ENCODE measurements around the gene C10orf88. TPM values are rescaled to one million over a fixed set of nuclear protein-coding genes. Genes with fewer than 3 reads are reported as not detected.

Gene C10orf88
- total and polyA plus RNA-seq, 9 of the 15 experiments (the other 6 are each of a cell fraction or from before 2014, with no cell fraction given), result 2.5 to 9.6 (median 7.5) TPM

DNA sequence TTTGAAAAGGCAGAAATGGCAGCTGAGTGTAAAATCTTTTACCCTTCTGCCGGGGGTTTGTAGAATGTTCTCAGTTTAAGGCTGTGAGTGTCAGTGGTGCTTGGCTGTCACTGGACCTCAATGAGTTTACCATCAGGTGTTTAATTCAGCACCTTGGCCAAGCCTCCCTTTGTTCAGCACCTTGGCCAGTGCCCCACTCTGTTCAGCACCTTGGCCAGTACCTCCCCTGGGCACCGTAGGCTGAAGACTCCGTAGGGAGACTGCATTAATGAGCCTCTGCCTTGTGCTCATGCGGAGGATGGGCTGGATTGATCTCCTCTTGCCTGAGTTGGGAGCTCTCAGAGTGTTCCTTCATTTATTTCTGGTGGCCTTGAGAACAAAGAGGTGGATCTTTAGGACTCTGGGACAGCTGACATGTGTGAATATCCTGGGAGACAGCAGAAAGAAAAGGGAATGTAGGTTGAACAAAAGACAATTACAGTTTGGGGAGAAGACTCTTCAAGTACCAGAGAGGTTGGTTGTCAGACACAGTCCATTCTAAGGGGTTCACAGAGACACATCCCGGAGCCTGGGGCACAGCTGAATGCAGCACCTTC lies 42.0 kb downstream of the C10orf88 start (continued):
- TF ChIP-seq, protein P1, sequence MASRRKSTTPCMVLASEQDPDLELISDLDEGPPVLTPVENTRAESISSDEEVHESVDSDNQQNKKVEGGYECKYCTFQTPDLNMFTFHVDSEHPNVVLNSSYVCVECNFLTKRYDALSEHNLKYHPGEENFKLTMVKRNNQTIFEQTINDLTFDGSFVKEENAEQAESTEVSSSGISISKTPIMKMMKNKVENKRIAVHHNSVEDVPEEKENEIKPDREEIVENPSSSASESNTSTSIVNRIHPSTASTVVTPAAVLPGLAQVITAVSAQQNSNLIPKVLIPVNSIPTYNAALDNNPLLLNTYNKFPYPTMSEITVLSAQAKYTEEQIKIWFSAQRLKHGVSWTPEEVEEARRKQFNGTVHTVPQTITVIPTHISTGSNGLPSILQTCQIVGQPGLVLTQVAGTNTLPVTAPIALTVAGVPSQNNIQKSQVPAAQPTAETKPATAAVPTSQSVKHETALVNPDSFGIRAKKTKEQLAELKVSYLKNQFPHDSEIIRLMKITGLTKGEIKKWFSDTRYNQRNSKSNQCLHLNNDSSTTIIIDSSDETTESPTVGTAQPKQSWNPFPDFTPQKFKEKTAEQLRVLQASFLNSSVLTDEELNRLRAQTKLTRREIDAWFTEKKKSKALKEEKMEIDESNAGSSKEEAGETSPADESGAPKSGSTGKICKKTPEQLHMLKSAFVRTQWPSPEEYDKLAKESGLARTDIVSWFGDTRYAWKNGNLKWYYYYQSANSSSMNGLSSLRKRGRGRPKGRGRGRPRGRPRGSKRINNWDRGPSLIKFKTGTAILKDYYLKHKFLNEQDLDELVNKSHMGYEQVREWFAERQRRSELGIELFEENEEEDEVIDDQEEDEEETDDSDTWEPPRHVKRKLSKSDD (conservative IDR thresholded peaks at IDR 0.05; ENCODE audit: low read length), result no peak
- TF ChIP-seq RBM15 (IDR thresholded peaks at IDR 0.05; ENCODE audit: insufficient read depth, low read length), result no peak
- TF ChIP-seq, protein P2, sequence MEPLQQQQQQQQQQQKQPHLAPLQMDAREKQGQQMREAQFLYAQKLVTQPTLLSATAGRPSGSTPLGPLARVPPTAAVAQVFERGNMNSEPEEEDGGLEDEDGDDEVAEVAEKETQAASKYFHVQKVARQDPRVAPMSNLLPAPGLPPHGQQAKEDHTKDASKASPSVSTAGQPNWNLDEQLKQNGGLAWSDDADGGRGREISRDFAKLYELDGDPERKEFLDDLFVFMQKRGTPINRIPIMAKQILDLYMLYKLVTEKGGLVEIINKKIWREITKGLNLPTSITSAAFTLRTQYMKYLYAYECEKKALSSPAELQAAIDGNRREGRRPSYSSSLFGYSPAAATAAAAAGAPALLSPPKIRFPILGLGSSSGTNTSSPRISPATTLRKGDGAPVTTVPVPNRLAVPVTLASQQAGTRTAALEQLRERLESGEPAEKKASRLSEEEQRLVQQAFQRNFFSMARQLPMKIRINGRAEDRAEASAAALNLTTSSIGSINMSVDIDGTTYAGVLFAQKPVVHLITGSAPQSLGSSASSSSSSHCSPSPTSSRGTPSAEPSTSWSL (CRISPR knock-in tag; IDR thresholded peaks at IDR 0.05; ENCODE audit: borderline replicate concordance), result no peak
- no peak for TF ChIP-seq ZBTB8A (IDR thresholded peaks at IDR 0.05; ENCODE audit: partially characterized antibody)
- TF ChIP-seq SIN3A (IDR thresholded peaks at IDR 0.05; ENCODE audit: borderline replicate concordance in 2 of 2, control insufficient read depth in 1 of 2, low read depth in 2 of 2, low read length in 2 of 2), result peak; percentile 97 to 99
- TF ChIP-seq, protein P3, sequence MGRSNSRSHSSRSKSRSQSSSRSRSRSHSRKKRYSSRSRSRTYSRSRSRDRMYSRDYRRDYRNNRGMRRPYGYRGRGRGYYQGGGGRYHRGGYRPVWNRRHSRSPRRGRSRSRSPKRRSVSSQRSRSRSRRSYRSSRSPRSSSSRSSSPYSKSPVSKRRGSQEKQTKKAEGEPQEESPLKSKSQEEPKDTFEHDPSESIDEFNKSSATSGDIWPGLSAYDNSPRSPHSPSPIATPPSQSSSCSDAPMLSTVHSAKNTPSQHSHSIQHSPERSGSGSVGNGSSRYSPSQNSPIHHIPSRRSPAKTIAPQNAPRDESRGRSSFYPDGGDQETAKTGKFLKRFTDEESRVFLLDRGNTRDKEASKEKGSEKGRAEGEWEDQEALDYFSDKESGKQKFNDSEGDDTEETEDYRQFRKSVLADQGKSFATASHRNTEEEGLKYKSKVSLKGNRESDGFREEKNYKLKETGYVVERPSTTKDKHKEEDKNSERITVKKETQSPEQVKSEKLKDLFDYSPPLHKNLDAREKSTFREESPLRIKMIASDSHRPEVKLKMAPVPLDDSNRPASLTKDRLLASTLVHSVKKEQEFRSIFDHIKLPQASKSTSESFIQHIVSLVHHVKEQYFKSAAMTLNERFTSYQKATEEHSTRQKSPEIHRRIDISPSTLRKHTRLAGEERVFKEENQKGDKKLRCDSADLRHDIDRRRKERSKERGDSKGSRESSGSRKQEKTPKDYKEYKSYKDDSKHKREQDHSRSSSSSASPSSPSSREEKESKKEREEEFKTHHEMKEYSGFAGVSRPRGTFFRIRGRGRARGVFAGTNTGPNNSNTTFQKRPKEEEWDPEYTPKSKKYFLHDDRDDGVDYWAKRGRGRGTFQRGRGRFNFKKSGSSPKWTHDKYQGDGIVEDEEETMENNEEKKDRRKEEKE (IDR thresholded peaks at IDR 0.05; ENCODE audit: borderline replicate concordance in 1 of 2, control insufficient read depth in 1 of 2, low read depth in 2 of 2, low read length in 1 of 2), result no peak
- no peak for TF ChIP-seq ERF (CRISPR knock-in tag; IDR thresholded peaks at IDR 0.05)
- TF ChIP-seq, protein P4, sequence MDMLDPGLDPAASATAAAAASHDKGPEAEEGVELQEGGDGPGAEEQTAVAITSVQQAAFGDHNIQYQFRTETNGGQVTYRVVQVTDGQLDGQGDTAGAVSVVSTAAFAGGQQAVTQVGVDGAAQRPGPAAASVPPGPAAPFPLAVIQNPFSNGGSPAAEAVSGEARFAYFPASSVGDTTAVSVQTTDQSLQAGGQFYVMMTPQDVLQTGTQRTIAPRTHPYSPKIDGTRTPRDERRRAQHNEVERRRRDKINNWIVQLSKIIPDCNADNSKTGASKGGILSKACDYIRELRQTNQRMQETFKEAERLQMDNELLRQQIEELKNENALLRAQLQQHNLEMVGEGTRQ (CRISPR knock-in tag; IDR thresholded peaks at IDR 0.05), result peak; percentile 83
- TF ChIP-seq ZNF347 (CRISPR knock-in tag; IDR thresholded peaks at IDR 0.05; ENCODE audit: low read depth), result no peak
- TF ChIP-seq SMARCC2 (IDR thresholded peaks at IDR 0.05; ENCODE audit: low read depth), result no peak
- TF ChIP-seq RBM14 (IDR thresholded peaks at IDR 0.05; ENCODE audit: borderline replicate concordance, insufficient read depth, low read depth, low read length), result no peak
- no peak for TF ChIP-seq FOSL1 (tag; conservative IDR thresholded peaks at IDR 0.05)
- no peak for TF ChIP-seq TSC22D4 (tag; IDR thresholded peaks at IDR 0.05)
- TF ChIP-seq, protein P5, sequence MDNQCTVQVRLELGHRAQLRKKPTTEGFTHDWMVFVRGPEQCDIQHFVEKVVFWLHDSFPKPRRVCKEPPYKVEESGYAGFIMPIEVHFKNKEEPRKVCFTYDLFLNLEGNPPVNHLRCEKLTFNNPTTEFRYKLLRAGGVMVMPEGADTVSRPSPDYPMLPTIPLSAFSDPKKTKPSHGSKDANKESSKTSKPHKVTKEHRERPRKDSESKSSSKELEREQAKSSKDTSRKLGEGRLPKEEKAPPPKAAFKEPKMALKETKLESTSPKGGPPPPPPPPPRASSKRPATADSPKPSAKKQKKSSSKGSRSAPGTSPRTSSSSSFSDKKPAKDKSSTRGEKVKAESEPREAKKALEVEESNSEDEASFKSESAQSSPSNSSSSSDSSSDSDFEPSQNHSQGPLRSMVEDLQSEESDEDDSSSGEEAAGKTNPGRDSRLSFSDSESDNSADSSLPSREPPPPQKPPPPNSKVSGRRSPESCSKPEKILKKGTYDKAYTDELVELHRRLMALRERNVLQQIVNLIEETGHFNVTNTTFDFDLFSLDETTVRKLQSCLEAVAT (IDR thresholded peaks at IDR 0.05), result no peak
- TF ChIP-seq ZNF143 (CRISPR knock-in tag; IDR thresholded peaks at IDR 0.05), result 0 out of 2 replicates have a peak, but pooled peaks have one; percentile 38
- TF ChIP-seq NR2C1 (IDR thresholded peaks at IDR 0.05), result no peak
- TF ChIP-seq NR2C1 (tag; IDR thresholded peaks at IDR 0.05), result peak; percentile 54; the same call in 1 of the 2 replicates
